ENCODE measurements around the gene SLC5A12.

Gene SLC5A12, protein sequence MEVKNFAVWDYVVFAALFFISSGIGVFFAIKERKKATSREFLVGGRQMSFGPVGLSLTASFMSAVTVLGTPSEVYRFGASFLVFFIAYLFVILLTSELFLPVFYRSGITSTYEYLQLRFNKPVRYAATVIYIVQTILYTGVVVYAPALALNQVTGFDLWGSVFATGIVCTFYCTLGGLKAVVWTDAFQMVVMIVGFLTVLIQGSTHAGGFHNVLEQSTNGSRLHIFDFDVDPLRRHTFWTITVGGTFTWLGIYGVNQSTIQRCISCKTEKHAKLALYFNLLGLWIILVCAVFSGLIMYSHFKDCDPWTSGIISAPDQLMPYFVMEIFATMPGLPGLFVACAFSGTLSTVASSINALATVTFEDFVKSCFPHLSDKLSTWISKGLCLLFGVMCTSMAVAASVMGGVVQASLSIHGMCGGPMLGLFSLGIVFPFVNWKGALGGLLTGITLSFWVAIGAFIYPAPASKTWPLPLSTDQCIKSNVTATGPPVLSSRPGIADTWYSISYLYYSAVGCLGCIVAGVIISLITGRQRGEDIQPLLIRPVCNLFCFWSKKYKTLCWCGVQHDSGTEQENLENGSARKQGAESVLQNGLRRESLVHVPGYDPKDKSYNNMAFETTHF

DNA sequence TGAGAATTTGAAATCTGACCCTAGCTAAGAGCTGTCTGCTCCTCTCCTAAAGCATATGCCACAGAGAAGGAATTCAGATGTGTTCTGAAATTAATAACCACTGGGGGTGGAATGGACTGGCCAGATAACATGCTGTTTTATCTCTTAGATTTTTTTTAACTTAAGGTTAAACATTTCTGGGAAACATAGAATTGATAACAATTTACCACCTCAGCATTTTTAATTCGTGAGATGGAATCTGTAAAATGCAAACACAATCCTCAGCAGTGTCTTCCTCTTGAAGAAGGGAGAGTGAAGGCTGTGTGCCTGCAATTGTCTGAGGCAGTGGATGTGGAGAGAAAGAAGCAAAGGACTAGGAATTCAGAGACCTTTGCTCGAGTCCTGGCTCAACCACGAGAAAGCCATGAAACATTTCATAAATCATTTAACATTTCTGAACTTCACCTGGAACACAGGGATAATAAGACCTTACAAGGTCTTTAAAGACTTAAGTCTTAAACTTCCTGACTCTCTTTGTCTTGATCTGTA lies at the start of gene SLC5A12:
TSS of gene SLC5A12 (minus strand) at position 113 of the 528 bp plus-strand sequence. CDS start 346 bp downstream, outside the sequence.
- Histone ChIP-seq H3K27ac (no peak within 1 kb of the TSS), H3K4me3 (no peak within 1 kb of the TSS)
- TF ChIP-seq, protein P1, sequence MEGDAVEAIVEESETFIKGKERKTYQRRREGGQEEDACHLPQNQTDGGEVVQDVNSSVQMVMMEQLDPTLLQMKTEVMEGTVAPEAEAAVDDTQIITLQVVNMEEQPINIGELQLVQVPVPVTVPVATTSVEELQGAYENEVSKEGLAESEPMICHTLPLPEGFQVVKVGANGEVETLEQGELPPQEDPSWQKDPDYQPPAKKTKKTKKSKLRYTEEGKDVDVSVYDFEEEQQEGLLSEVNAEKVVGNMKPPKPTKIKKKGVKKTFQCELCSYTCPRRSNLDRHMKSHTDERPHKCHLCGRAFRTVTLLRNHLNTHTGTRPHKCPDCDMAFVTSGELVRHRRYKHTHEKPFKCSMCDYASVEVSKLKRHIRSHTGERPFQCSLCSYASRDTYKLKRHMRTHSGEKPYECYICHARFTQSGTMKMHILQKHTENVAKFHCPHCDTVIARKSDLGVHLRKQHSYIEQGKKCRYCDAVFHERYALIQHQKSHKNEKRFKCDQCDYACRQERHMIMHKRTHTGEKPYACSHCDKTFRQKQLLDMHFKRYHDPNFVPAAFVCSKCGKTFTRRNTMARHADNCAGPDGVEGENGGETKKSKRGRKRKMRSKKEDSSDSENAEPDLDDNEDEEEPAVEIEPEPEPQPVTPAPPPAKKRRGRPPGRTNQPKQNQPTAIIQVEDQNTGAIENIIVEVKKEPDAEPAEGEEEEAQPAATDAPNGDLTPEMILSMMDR (IDR thresholded peaks at IDR 0.05): no peak
- DNase-seq (ENCODE audit: low spot score): no peak

DNA sequence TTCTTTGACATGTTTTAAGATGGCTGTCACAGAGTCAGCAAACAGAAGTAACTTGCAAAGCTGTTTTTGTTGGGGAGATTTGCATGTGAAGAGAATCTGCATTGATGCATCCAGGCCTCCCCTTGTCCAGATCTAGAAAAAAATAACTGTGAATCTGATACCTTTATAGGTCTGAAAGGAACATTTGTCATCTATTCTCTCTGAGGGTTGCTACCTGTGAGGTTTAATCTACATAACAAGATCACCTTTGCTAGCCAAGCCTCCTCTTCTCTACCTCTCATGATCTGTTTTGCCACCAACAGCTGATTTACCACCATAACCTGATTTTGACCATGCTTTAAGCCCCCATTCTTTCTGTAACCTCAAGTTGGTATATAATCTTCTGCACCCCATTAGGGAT lies 47.2 kb upstream of the SLC5A12 start:
- no peak for DNase-seq (ENCODE audit: low spot score)
- TF ChIP-seq, protein P1 (IDR thresholded peaks at IDR 0.05): no peak
- no peak overlapping the region for H3K27ac ChIP-seq
- no peak overlapping the region for H3K4me3 ChIP-seq

DNA sequence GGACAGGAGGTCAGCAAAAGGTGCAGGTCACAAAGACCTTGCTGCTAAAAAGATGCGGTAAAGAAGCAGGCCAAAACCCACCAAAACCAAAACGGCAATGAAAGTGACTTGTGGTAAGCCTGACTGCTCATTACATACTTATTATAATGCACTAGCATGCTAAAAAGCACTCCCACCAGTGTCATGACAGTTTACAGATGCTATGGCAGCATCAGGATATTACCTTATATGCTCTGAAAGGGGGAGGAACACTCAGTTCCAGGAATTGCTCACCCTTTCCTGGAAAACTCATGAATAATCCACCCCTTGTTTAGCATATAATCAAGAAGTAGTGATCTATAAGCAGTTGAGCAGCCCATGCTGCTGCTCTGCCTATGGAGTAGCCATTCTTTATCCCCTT lies 45.2 kb upstream of the SLC5A12 start:
- no peak for DNase-seq (ENCODE audit: low spot score)
- Histone ChIP-seq H3K4me3 (no peak overlapping the region), H3K27ac (no peak overlapping the region)
- TF ChIP-seq, protein P1 (IDR thresholded peaks at IDR 0.05): no peak

DNA sequence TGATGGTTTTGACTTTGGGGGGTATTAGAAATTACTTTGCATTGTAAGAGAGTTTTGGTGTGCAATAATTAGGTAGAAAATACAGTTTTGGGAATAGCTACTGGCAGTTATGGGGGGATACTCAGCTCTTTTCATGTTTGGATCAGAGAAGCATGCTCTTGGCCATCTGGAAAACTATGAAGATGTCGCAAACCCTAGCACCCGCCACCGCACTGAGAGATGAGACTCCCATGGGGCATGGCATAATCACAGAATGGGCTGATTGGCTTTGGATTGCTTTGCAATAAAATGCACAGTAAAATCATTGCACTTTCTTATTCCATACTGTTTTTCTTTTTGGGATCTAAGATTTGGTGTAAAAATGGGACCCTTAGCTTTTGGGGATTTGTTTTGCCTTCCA lies 43.5 kb upstream of the SLC5A12 start:
- DNase-seq (ENCODE audit: low spot score): no peak
- Histone ChIP-seq H3K4me3 (no peak overlapping the region), H3K27ac (no peak overlapping the region)

DNA sequence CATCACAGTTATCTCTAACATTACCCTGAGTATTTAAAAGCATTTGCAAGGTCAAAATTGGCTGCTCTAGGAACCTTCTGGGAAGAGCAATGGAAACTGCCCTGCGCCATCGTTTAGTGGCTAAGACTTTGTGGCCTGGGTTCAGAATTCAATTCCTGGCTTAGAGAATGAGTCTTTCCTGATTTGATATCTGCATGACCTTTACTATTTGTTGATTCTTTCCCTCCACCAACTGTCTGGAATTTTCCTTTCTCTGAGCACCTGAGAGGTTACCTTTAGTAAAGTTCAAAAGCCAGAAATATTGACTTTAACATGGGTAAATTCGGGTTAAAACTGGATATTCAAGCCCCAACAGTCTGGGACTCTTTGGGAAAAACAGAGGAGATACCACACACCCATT lies 43.0 kb upstream of the SLC5A12 start:
- DNase-seq (ENCODE audit: low spot score): no peak
- TF ChIP-seq, protein P1 (IDR thresholded peaks at IDR 0.05): no peak

More for the DNA sequence above, 43.5 kb upstream of the SLC5A12 start:
- TF ChIP-seq, protein P1 (IDR thresholded peaks at IDR 0.05): no peak

DNA sequence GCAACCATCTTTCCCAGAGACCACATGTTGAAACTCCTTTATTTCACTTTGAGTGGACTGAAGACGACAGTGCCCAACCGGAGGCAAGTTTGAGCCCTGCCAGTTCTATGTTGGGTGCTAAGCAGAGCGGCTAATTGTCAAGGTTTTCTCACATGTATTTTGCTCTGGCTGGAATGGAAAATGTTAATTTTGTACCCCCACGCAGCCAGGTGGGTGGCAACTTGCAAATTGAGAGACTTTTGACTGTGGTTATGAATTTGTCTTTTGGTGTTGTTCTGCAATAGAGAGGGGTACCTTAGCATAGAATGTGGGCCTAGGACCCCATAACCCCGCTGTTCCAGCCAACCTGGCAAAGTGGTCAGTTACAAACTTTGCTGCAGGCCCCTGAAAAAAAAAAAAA lies 42.5 kb upstream of the SLC5A12 start:
- no peak overlapping the region for H3K27ac ChIP-seq
- DNase-seq (ENCODE audit: low spot score): no peak
- TF ChIP-seq, protein P1 (IDR thresholded peaks at IDR 0.05): no peak
- no peak overlapping the region for H3K4me3 ChIP-seq

More for the DNA sequence above, 43.0 kb upstream of the SLC5A12 start:
- H3K27ac ChIP-seq: no peak overlapping the region
- no peak overlapping the region for H3K4me3 ChIP-seq
